Transverse colon (tissue), 4 donors: ENCODE measurements around the gene HS1BP3. TPM values are rescaled to one million over a fixed set of nuclear protein-coding genes. Genes with fewer than 3 reads are reported as not detected.

Experiments used
- DNase-seq: peaks from one replicate; pipeline ENCODE4 v3.0.0-alpha.2; 2019
- H3K27ac ChIP-seq, 4 donors: fragments of 200-600 bp; sonication (generic); 2 replicates each; pipeline ENCODE4 v1.5.1; 2016 to 2018; ENCODE audit warnings: inconsistent platforms in 4 of 4
- H3K27me3 ChIP-seq: fragments of 200-600 bp; sonication (generic); 2 replicates; pipeline ENCODE4 v1.5.1; 2017; ENCODE audit warnings: inconsistent platforms
- H3K36me3 ChIP-seq, 4 donors: fragments of 200-600 bp; sonication (generic); 2 replicates each; pipeline ENCODE4 v1.5.1; 2017 to 2019; ENCODE audit warnings: inconsistent platforms in 4 of 4
- H3K4me1 ChIP-seq, 4 donors: fragments of 200-600 bp; sonication (generic); 2 replicates each; pipeline ENCODE4 v1.5.1; 2017 to 2020; ENCODE audit warnings: inconsistent platforms in 4 of 4
- H3K4me3 ChIP-seq, 4 donors: fragments of 200-600 bp; sonication (generic); 1 replicate in 1 of 4; 2 replicates in 3 of 4; pipeline versions ENCODE4 v1.5.1 to v1.6.1; 2017 to 2019; ENCODE audit warnings: inconsistent platforms in 4 of 4
- H3K9me3 ChIP-seq, 2 donors: fragments of 200-600 bp; sonication (generic); 2 replicates each; pipeline ENCODE4 v1.5.1; 2017 to 2019; ENCODE audit warnings: inconsistent platforms in 2 of 2
- EP300 ChIP-seq: sonication (generic); formaldehyde crosslinking; IDR thresholded peaks from one replicate; pipeline ENCODE4 v1.6.1; 2017; ENCODE audit warnings: antibody characterized with exemption, low read depth
- POLR2A ChIP-seq: fragments of 450-650 bp; IDR thresholded peaks from one replicate; pipeline ENCODE4 v1.6.1; 2016; ENCODE audit warnings: antibody characterized with exemption, mild to moderate bottlenecking, moderate library complexity
- POLR2AphosphoS5 ChIP-seq, 3 donors: sonication (generic); formaldehyde crosslinking; IDR thresholded peaks; one replicate each; pipeline ENCODE4 v1.6.1; 2016; ENCODE audit warnings: antibody characterized with exemption in 3 of 3
- WGBS, 2 donors: methylation state at CpG; one replicate each; pipeline ENCODE4 v1.1.5; 2018; ENCODE audit warnings: low coverage in 1 of 2; 5-methylcytosine and 5-hydroxymethylcytosine counted together
- in situ Hi-C, 4 donors: fragments of 200-750 bp; cut with MboI; loops; one replicate each; pipeline versions ENCODE4 v1.15.0 to v1.15.1; 2017; ENCODE audit warnings: low sequenced_read_pairs in 3 of 4, low pct_ligation_motif_present in 1 of 4, low pct_unique_long_range_greater_than_20kb in 1 of 4
- intact Hi-C: fragments of 100-400 bp; cut with DNase I; formaldehyde crosslinking; loops from one replicate; pipeline ENCODE4 v1.15.1; 2023; ENCODE audit warnings: low total_unique reads
- total RNA-seq, 4 donors: library from RNA; depleted of rRNA; stranded (reverse); fragments of >200 nt; gene quantifications; one replicate each; pipeline ENCODE4 v1.1.0, GENCODE V29; 2016
- TF ChIP-seq, protein P1 (sequence below), 5 experiments: fragments of 200-600 bp in 3 of 5; fragments of 450-650 bp in 2 of 5; sonication (generic) in 3 of 5; IDR thresholded peaks; 1 replicate in 2 of 5; 2 replicates in 3 of 5; pipeline ENCODE4 v1.5.1; 2016 to 2017; ENCODE audit warnings: antibody characterized with exemption in 5 of 5, inconsistent platforms in 3 of 5, mild to moderate bottlenecking in 2 of 5, moderate library complexity in 1 of 5

Gene HS1BP3
- total RNA-seq, 4 donors from 2014 or later: 29.5 to 44.2 (median 33.1) TPM

DNA sequence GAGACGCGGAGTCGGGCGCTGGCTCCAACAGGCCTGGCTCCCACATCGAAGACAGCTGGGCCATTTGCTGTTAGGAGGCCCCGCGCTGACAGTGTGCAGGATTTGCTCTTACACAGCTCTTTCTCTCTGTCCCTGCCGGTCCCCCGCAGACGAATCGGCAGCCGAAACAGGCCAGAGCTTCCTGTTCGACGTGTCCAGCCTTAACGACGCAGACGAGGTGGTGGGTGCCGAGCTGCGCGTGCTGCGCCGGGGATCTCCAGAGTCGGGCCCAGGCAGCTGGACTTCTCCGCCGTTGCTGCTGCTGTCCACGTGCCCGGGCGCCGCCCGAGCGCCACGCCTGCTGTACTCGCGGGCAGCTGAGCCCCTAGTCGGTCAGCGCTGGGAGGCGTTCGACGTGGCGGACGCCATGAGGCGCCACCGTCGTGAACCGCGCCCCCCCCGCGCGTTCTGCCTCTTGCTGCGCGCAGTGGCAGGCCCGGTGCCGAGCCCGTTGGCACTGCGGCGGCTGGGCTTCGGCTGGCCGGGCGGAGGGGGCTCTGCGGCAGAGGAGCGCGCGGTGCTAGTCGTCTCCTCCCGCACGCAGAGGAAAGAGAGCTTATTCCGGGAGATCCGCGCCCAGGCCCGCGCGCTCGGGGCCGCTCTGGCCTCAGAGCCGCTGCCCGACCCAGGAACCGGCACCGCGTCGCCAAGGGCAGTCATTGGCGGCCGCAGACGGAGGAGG, 19.6 kb upstream of the HS1BP3 start:
- 26% methylated on average over 71 of the region's 83 CpGs; no CpG with 5 or more reads in 1 of the 2 donors for WGBS, 2 donors
- no peak overlapping the region for H3K27ac ChIP-seq
- intact Hi-C loops: no loop called here
- no peak for DNase-seq
- no peaks in the 10 kb centered on the region for H3K36me3 ChIP-seq
- H3K4me3 ChIP-seq: no peak overlapping the region
- H3K9me3 ChIP-seq: no peaks in the 10 kb centered on the region
- H3K27me3 ChIP-seq: peaks cover 85% of the 10 kb centered on the region
- in situ Hi-C loops: loop anchor here in 3 of 4 donors (25.0 kb wide), 1 partner anchor 442 kb away; the partner anchor contains the start of gene TDRD15 (in 3 of the 3)
- TF ChIP-seq EP300 (no peak), POLR2AphosphoS5 (IDR thresholded peaks at IDR 0.05) (no peak), POLR2A (no peak)
- TF ChIP-seq, protein P1, sequence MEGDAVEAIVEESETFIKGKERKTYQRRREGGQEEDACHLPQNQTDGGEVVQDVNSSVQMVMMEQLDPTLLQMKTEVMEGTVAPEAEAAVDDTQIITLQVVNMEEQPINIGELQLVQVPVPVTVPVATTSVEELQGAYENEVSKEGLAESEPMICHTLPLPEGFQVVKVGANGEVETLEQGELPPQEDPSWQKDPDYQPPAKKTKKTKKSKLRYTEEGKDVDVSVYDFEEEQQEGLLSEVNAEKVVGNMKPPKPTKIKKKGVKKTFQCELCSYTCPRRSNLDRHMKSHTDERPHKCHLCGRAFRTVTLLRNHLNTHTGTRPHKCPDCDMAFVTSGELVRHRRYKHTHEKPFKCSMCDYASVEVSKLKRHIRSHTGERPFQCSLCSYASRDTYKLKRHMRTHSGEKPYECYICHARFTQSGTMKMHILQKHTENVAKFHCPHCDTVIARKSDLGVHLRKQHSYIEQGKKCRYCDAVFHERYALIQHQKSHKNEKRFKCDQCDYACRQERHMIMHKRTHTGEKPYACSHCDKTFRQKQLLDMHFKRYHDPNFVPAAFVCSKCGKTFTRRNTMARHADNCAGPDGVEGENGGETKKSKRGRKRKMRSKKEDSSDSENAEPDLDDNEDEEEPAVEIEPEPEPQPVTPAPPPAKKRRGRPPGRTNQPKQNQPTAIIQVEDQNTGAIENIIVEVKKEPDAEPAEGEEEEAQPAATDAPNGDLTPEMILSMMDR (IDR thresholded peaks at IDR 0.05): no peak
- peaks cover 12 to 43% (median 23%) of the 10 kb centered on the region in 4 donors for H3K4me1 ChIP-seq

DNA sequence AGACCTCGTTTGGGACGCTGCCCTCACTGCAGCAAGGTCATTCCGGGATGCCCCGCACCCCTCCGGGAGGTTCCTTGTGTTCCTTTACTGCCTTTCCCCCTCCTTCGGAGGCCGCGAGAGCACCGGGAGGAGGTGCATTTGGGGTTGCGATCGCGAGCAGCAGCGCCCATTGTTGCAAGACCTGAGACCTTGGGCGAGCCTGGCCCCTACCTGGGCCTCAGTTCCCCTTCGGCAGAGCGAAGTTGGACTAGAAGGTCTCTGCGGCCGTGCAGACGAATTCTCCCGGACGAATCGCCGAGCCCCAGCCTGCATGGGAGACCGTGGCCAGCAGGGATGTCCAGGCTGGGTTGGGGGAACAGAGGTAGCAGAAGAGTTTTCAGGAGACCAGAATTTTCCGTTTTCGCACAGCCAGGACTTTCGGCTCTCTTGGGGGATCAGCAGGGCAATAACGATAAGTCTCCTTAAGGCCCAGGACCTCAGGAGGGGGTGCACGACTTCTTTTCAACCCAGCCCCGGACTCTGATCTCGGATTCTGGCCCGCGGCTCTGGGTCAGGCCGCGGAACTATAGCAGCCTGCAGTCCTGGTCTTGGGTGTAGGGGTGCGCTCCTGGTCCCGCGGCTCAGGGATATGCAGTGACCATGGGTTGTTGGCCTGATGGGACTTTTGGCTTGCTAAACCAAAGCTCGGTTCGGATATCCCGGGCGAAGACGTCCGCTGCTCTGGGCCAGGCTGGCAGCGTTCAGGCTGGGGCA, 18.8 kb upstream of the HS1BP3 start:
- Histone ChIP-seq H3K4me3 (no peak overlapping the region), H3K36me3 (no peaks in the 10 kb centered on the region), H3K27ac (no peak overlapping the region), H3K27me3 (peaks cover 92% of the 10 kb centered on the region), H3K4me1 (peaks cover 16 to 40% (median 24%) of the 10 kb centered on the region in 4 donors), H3K9me3 (no peaks in the 10 kb centered on the region)
- WGBS, 2 donors: 51% methylated on average over 43 of the region's 45 CpGs; no CpG with 5 or more reads in 1 of the 2 donors
- DNase-seq: no peak
- intact Hi-C loops (no loop called here), in situ Hi-C loops (loop anchor here (10.0 to 25.0 kb wide), 2 partner anchors 295 to 443 kb away; partner anchors contain the start of gene TDRD15 (in 3 of the 4))
- TF ChIP-seq POLR2A (no peak), EP300 (no peak), POLR2AphosphoS5 (IDR thresholded peaks at IDR 0.05) (no peak)
- TF ChIP-seq, protein P1 (IDR thresholded peaks at IDR 0.05): no peak

DNA sequence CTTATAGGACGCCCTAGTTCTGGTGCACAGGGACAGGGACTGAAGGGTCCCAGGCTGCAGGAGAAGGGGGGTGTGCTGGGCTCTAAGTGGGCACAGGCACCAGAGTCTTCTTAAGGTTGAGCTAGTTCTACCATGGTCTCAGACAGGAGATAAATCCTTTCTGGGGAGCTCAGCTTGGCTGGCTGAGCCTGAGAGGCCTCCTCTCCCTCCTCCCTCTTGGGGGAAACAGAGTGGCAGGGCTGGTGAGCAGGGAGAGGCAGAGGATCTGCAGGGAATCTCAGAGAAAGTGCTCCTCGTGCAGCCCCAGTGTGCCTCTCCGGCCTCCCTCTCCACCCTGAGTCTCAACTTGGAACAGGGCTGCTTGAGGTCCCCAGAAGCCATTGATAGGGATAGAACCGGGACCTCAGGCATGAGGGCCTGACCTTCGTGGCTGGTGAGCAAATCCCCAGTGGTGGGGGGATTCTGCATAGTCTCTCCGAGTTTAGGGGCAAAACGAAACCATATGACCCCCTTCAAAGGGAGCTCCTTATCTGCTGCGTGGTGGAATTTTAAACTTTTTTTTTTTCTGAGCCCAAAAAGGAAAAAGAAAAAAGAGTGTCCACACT, 18.1 kb upstream of the HS1BP3 start:
- no peak for DNase-seq
- Histone ChIP-seq H3K27ac (no peak overlapping the region), H3K4me3 (no peak overlapping the region), H3K4me1 (peaks cover 16 to 40% (median 24%) of the 10 kb centered on the region in 4 donors), H3K36me3 (no peaks in the 10 kb centered on the region), H3K9me3 (no peaks in the 10 kb centered on the region), H3K27me3 (peaks cover 98% of the 10 kb centered on the region)
- intact Hi-C loops (no loop called here), in situ Hi-C loops (loop anchor here (10.0 to 25.0 kb wide), 2 partner anchors 296 to 443 kb away; partner anchors contain the start of gene TDRD15 (in 3 of the 4))
- TF ChIP-seq EP300 (no peak), POLR2A (no peak), POLR2AphosphoS5 (IDR thresholded peaks at IDR 0.05) (no peak)
- TF ChIP-seq, protein P1 (IDR thresholded peaks at IDR 0.05): no peak
- WGBS, 2 donors: 67% methylated on average over 7 of the region's 8 CpGs; no CpG with 5 or more reads in 1 of the 2 donors

DNA sequence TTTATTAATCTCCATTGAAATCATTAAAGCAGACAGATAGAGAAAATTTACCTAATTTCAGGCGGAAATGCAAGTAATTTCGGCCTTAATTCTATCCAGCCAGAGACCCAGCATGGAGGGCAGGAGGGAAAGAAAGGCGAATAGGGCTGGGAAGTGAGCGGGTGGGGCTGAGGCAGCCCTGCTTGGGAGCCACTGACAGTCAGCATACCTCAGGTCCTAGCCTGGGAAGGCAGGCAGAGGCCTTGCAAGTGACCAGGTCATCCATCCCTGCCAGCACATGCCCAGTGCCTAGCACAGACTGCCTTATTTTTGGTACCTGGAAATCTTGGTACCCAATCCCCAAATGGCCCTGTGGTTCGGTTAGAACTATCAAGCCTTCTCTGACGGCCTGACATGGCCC, 17.6 kb upstream of the HS1BP3 start:
- Histone ChIP-seq H3K4me1 (peaks cover 16 to 40% (median 24%) of the 10 kb centered on the region in 4 donors), H3K4me3 (no peak overlapping the region), H3K36me3 (no peaks in the 10 kb centered on the region), H3K9me3 (no peaks in the 10 kb centered on the region), H3K27me3 (peaks cover 98% of the 10 kb centered on the region), H3K27ac (no peak overlapping the region)
- TF ChIP-seq EP300 (no peak), POLR2AphosphoS5 (IDR thresholded peaks at IDR 0.05) (no peak), POLR2A (no peak)
- TF ChIP-seq, protein P1 (IDR thresholded peaks at IDR 0.05): no peak
- WGBS, 2 donors: 89% methylated on average over 6 of the region's 6 CpGs; no CpG with 5 or more reads in 1 of the 2 donors
- intact Hi-C loops: no loop called here
- DNase-seq: no peak
- in situ Hi-C loops: loop anchor here (10.0 to 25.0 kb wide), 2 partner anchors 296 to 444 kb away; partner anchors contain the start of gene TDRD15 (in 3 of the 4)
